OCI-LY7 (cell line): Measurements from ENCODE around the gene JADE3. TPM values are rescaled to one million over a fixed set of nuclear protein-coding genes. Genes with fewer than 3 reads are reported as not detected.
A peak's percentile ranks its signal among the peaks of the same experiment; 100 is the strongest.

Experiments used
- BruUV-seq: library from RNA; stranded (reverse); fragments of 400-500 nt; replicated peaks from 2 replicates; lab custom pipeline; 2021; lab: Mats Ljungman, UMichigan
- CTCF ChIA-PET: fragments of 300-600 bp; sonication (Branson Sonifier 250); formaldehyde crosslinking; loops from one replicate; lab custom pipeline; 2022; ENCODE audit warnings: antibody characterized with exemption; ENCODE audit not compliant: unreplicated experiment; lab: Charles Lee
- POLR2A ChIA-PET: fragments of 300-600 bp; sonication (Branson Sonifier 250); formaldehyde crosslinking; loops from one replicate; lab custom pipeline; 2022; ENCODE audit warnings: antibody characterized with exemption; lab: Charles Lee
- DNase-seq: peaks from one replicate; pipeline ENCODE4 v3.0.0-alpha.2; 2015; ENCODE audit warnings: low spot score
- H2AFZ ChIP-seq: fragments of 200-600 bp; sonication (generic), shearing (Covaris generic); 2 replicates; pipeline ENCODE4 v1.6.1; 2014; ENCODE audit warnings: mild to moderate bottlenecking, antibody characterized with exemption, low read length, moderate library complexity
- H3K27ac ChIP-seq: fragments of 200-600 bp; sonication (generic); 2 replicates; pipeline ENCODE4 v1.5.1; 2014; ENCODE audit warnings: mixed run types, low read depth, mild to moderate bottlenecking, moderate library complexity, low read length, inconsistent platforms; ENCODE audit not compliant: poor library complexity, severe bottlenecking
- H3K36me3 ChIP-seq: fragments of 200-600 bp; sonication (generic); 2 replicates; pipeline ENCODE4 v1.6.1; 2014; ENCODE audit warnings: mild to moderate bottlenecking, antibody characterized with exemption, low read length, moderate library complexity, mixed read lengths; ENCODE audit not compliant: insufficient read depth
- H3K4me1 ChIP-seq: fragments of 200-600 bp; sonication (generic); 2 replicates; pipeline ENCODE4 v1.5.1; 2014; ENCODE audit warnings: mild to moderate bottlenecking, low read length; ENCODE audit not compliant: insufficient read depth, poor library complexity, severe bottlenecking
- H3K4me2 ChIP-seq: fragments of 200-600 bp; sonication (generic); 2 replicates; pipeline ENCODE4 v1.6.1; 2014; ENCODE audit warnings: mild to moderate bottlenecking, low read length
- H3K4me3 ChIP-seq: fragments of 200-600 bp; sonication (generic); 2 replicates; pipeline ENCODE4 v1.5.1; 2014; ENCODE audit warnings: mild to moderate bottlenecking, low read depth, low read length; ENCODE audit not compliant: poor library complexity, severe bottlenecking
- H3K79me2 ChIP-seq: fragments of 200-600 bp; sonication (generic); 2 replicates; pipeline ENCODE4 v1.6.1; 2016; ENCODE audit warnings: low read depth, mild to moderate bottlenecking, low read length, moderate library complexity, mixed read lengths; ENCODE audit not compliant: insufficient read depth
- H3K9me2 ChIP-seq: fragments of 200-600 bp; sonication (generic); 2 replicates; pipeline ENCODE4 v1.6.1; 2016; ENCODE audit warnings: mild to moderate bottlenecking, low read length, mixed read lengths; ENCODE audit not compliant: insufficient read depth
- H3K9me3 ChIP-seq: fragments of 200-600 bp; sonication (generic); 2 replicates; pipeline ENCODE4 v1.6.1; 2014; ENCODE audit warnings: mild to moderate bottlenecking, mixed run types, low read length, mixed read lengths
- H4K20me1 ChIP-seq: fragments of 200-600 bp; sonication (generic); 2 replicates; pipeline ENCODE4 v1.6.1; 2014; ENCODE audit warnings: mild to moderate bottlenecking, antibody characterized with exemption, low read length, moderate library complexity, mixed read lengths; ENCODE audit not compliant: insufficient read depth
- CTCF ChIP-seq: fragments of 200-600 bp; sonication (generic); conservative IDR thresholded peaks from 2 replicates; pipeline ENCODE4 v1.5.1; 2014; ENCODE audit warnings: mild to moderate bottlenecking, antibody characterized with exemption, low read length, moderate library complexity, mixed read lengths
- EZH2phosphoT487 ChIP-seq: fragments of 200-600 bp; sonication (generic); IDR thresholded peaks from 2 replicates; pipeline ENCODE4 v1.6.1; 2018; ENCODE audit warnings: low read depth, borderline replicate concordance, mild to moderate bottlenecking, mixed run types, antibody characterized with exemption, low read length, moderate library complexity, mixed read lengths
- intact Hi-C: fragments of 100-400 bp; cut with micrococcal nuclease; formaldehyde crosslinking; loops from one replicate; pipeline ENCODE4 v1.10.0; 2022; ENCODE audit not compliant: unreplicated experiment
- total RNA-seq, 2 experiments: library from RNA; depleted of rRNA in 1 of 2; stranded (reverse); fragments of >200 nt in 1 of 2; shearing (Covaris generic) in 1 of 2; gene quantifications; 2 replicates each; pipeline ENCODE4 v1.2.3, GENCODE V29; 2014 to 2022

Gene JADE3
- total RNA-seq, 2 experiments from 2014 or later = 6.1 to 10.7 TPM

- Histone ChIP-seq H3K4me3 (peak overlapping the region; percentile 75), H3K9me3 (no peaks in the 10 kb centered on the region), H3K4me2 (peak overlapping the region; percentile 74), H3K36me3 (no peaks in the 10 kb centered on the region; the same call in 1 of the 2 replicates), H2AFZ (peak overlapping the region; percentile 26; the same call in 1 of the 2 replicates), H3K9me2 (no peaks in the 10 kb centered on the region), H3K79me2 (peaks cover 10% of the 10 kb centered on the region; the same call in 1 of the 2 replicates), H3K4me1 (peaks cover 7% of the 10 kb centered on the region), H4K20me1 (no peaks in the 10 kb centered on the region), H3K27ac (no peak overlapping the region)
- DNase-seq = peak; percentile 75
- POLR2A ChIA-PET = interaction anchor here (0.5 to 0.6 kb wide), 2 partner anchors 45 to 122 kb away, joined by 3 to 4 read pairs; no protein-coding TSS in a partner anchor
- CTCF ChIA-PET = interaction anchor here (0.6 kb wide), 1 partner anchor 1658 kb away, joined by 4 read pairs; no protein-coding TSS in a partner anchor
- no peak for TF ChIP-seq EZH2phosphoT487
- peak; percentile 66 for TF ChIP-seq CTCF
- intact Hi-C loops = loop anchor here (1.0 to 2.0 kb wide), 2 partner anchors 65 to 154 kb away; partner anchors contain the start of gene SLC9A7
- BruUV-seq = no TSS peak
These were observed 626 bp downstream of the JADE3 start for GRCh38 chrX:46912603-46913491.

GRCh38 chrX:46913667-46914066 is 1.4 kb downstream of the JADE3 start:
- DNase-seq = no peak
- TF ChIP-seq CTCF (no peak), EZH2phosphoT487 (no peak)
- POLR2A ChIA-PET = no interaction called here
- Histone ChIP-seq H2AFZ (peak overlapping the region; percentile 17; the same call in 1 of the 2 replicates), H3K36me3 (no peaks in the 10 kb centered on the region; the same call in 1 of the 2 replicates), H4K20me1 (no peaks in the 10 kb centered on the region), H3K4me1 (peaks cover 7% of the 10 kb centered on the region), H3K9me3 (no peaks in the 10 kb centered on the region), H3K27ac (no peak overlapping the region), H3K4me3 (peak overlapping the region; percentile 75), H3K79me2 (peaks cover 10% of the 10 kb centered on the region; the same call in 1 of the 2 replicates), H3K9me2 (no peaks in the 10 kb centered on the region), H3K4me2 (peak overlapping the region; percentile 74)
- BruUV-seq = no TSS peak
- CTCF ChIA-PET = no interaction called here
- intact Hi-C loops = loop anchor here (2.0 kb wide), 1 partner anchor 155 kb away; the partner anchor contains the start of gene SLC9A7
